Activated gamma-delta T cell treated with anti-CD3 and anti-CD28 coated beads, Interleukin-2, amount 50 U/mL, for 16 hours (primary cell): Measurements from ENCODE around the gene TBC1D13.
"Not testable (repeated sequence)": the region's sequence is repeated elsewhere in the genome, so short reads cannot be mapped to it uniquely, and the experiment has no call there.

Experiments
- DNase-seq: peaks from one replicate; pipeline ENCODE4 v3.0.0-alpha.2; 2020; ENCODE audit warnings: low read depth

TBC1D13 gene

GRCh38 chr9:128785427-128785826, 1.6 kb upstream of the TBC1D13 start:
- no peak for DNase-seq

- DNase-seq, result no peak
These were observed 606 bp downstream of the TBC1D13 start for GRCh38 chr9:128787659-128788058.

GRCh38 chr9:128788445-128788844, 1.4 kb downstream of the TBC1D13 start:
- DNase-seq, result no peak

GRCh38 chr9:128790536-128790935, 3.5 kb downstream of the TBC1D13 start:
- no peak for DNase-seq

- DNase-seq, result no peak
These were observed 5.1 kb downstream of the TBC1D13 start for GRCh38 chr9:128792134-128792533.

- DNase-seq, result no peak
These were observed 6.1 kb downstream of the TBC1D13 start for GRCh38 chr9:128792978-128793686.

- DNase-seq, result not testable (repeated sequence)
These were observed 7.9 kb downstream of the TBC1D13 start for GRCh38 chr9:128794961-128795360.

- DNase-seq, result no peak
These were observed 11.8 kb downstream of the TBC1D13 start for GRCh38 chr9:128798896-128799295.

GRCh38 chr9:128800061-128800460, 13.0 kb downstream of the TBC1D13 start:
- DNase-seq, result no peak

- no peak for DNase-seq
These were observed 15.4 kb downstream of the TBC1D13 start for GRCh38 chr9:128802482-128802881.

GRCh38 chr9:128805661-128806060, 18.6 kb downstream of the TBC1D13 start:
- DNase-seq, result no peak

- DNase-seq, result no peak
These were observed 20.8 kb downstream of the TBC1D13 start for GRCh38 chr9:128807827-128808226.

GRCh38 chr9:128808543-128808942, 21.5 kb downstream of the TBC1D13 start:
- no peak for DNase-seq

- DNase-seq, result no peak
These were observed 22.1 kb downstream of the TBC1D13 start for GRCh38 chr9:128809036-128809599.

GRCh38 chr9:128809831-128810230, 22.8 kb downstream of the TBC1D13 start:
- no peak for DNase-seq

- no peak for DNase-seq
These were observed 23.8 kb downstream of the TBC1D13 start for GRCh38 chr9:128810873-128811272.

GRCh38 chr9:128818099-128818838, 31.2 kb downstream of the TBC1D13 start, which contains the start of gene ENDOG:
ENDOG (plus strand) TSS chr9:128818500; CDS start chr9:128818685, 185 bp downstream.
- DNase-seq, result peak; percentile 96

GRCh38 chr9:128818839-128819715, 32.0 kb downstream of the TBC1D13 start:
- no peak for DNase-seq

GRCh38 chr9:128819716-128820664, 32.9 kb downstream of the TBC1D13 start:
- DNase-seq, result no peak

GRCh38 chr9:128820665-128821583, 33.9 kb downstream of the TBC1D13 start:
- DNase-seq, result no peak
